Left colon (tissue), 2 donors: ENCODE measurements around the gene WFDC1. TPM values are rescaled to one million over a fixed set of nuclear protein-coding genes. Genes with fewer than 3 reads are reported as not detected.
"Not testable (repeated sequence)": the region's sequence is repeated elsewhere in the genome, so short reads cannot be mapped to it uniquely, and the experiment has no call there.

Experiments used
- ATAC-seq: fragments of 200-7000 bp; cut with Tn5 transposase; one replicate; pipeline ENCODE4 v1.9.1; 2020; ENCODE audit warnings: mild to moderate bottlenecking, moderate library complexity
- DNase-seq, 2 donors: peaks; one replicate each; pipeline ENCODE4 v3.0.0-alpha.2; 2020
- intact Hi-C, 2 donors: fragments of 100-400 bp; cut with DNase I in 1 of 2; cut with micrococcal nuclease in 1 of 2; formaldehyde crosslinking; loops; one replicate each; pipeline versions ENCODE4 v1.11.2 to v1.14.0; 2022; cut with DNase I, micrococcal nuclease
- total RNA-seq, 2 donors: library from RNA; stranded (reverse); fragmentation: NEBNext Ultra II Directional; extraction: Animal tissue kit (Norgen Biotek cat#: 25700); gene quantifications; one replicate each; pipeline ENCODE4 v1.2.1, GENCODE V29; 2021
- donor health status: DM: no; HTN: no; CAD: no.
- donor health status: DM: yes; HTN: yes; CAD: no.

Gene WFDC1
- total RNA-seq, 2 donors from 2014 or later: 4.3 to 12.3 TPM

- intact Hi-C loops: no loop called here
- peak; percentile 88 for ATAC-seq
Observed at GRCh38 chr16:84340325-84341040, 45.8 kb downstream of the WFDC1 start.

DNA sequence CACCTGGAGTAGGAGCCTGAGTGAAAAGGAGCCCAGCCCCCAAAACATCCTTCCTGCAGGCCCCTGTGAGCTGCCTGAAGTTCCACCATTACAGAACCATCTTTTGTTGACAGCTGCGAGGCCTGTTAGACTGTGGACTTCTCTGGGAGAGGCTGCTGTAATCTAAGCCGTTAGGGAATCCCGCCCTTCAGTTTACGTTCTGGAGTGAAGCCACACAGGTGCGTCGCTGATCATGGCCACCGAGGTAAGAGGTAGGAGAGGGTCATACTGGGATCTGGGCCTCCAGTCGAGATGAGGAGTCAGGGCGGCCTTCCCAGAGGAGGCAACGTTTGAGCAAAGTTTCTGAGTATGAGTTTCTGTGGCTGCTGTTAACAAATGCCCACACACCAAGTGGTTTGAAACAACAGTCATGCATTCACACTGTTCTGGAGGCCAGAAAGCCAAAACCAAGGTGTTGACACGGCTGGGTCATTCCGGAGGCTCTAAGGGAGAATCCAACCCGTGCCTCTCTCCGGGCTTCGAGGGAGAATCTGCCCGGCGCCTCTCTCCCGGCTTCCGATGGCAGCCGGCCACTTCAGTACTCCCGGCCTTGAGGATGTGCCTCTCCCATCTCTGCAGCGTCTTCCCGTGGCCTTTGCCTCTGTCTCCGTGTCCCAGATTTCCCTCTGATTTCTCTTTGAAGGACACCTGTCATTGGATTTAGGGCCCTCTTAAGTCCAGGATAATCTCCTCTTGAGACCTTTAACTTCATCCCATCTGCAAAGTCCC, 47.0 kb downstream of the WFDC1 start:
- intact Hi-C loops: no loop called here
- peak; percentile 77 to 81 for DNase-seq
- ATAC-seq: peak; percentile 87

More at GRCh38 chr16:84340325-84341040, 45.8 kb downstream of the WFDC1 start:
- DNase-seq: peak; percentile 83 to 91

GRCh38 chr16:84343800-84344199, 49.1 kb downstream of the WFDC1 start:
- DNase-seq, ATAC-seq, intact Hi-C loops: not testable (repeated sequence)

GRCh38 chr16:84344781-84345180, 50.1 kb downstream of the WFDC1 start:
- DNase-seq (no peak), ATAC-seq (no peak)
- intact Hi-C loops: no loop called here

DNA sequence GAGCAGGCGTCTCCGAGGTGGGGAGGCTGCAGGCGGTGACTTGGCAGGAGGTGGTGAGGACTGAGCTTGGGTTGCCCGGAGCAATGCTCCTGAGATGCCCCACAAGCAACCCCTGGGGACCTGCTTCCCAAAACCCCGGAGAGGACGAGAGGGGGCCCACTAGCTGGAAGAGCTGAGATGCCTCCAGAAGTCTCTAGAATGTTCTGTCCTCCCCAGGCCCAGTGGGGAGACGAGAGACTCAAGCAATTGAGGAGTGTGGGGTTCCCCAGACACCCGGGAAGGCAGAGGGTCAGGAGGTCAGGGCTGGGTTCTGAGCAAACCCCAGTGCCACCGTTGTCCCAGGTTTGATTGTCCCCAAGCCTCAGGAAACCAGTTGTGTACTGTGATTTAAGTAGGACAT, 52.5 kb downstream of the WFDC1 start:
- ATAC-seq: no peak
- no peak for DNase-seq
- intact Hi-C loops: no loop called here

GRCh38 chr16:84348386-84348888, 53.8 kb downstream of the WFDC1 start:
- DNase-seq: peak in 1 of 2 donors; percentile 61
- ATAC-seq: no peak
- intact Hi-C loops: no loop called here

- ATAC-seq: peak; percentile 91
- peak; percentile 72 to 83 for DNase-seq
- intact Hi-C loops: no loop called here
Observed at GRCh38 chr16:84349862-84350684, 55.4 kb downstream of the WFDC1 start.

GRCh38 chr16:84350685-84351400, 56.2 kb downstream of the WFDC1 start:
- DNase-seq (no peak), ATAC-seq (peak; percentile 10)
- intact Hi-C loops: no loop called here

- intact Hi-C loops: no loop called here
- DNase-seq: peak in 1 of 2 donors; percentile 64
- ATAC-seq: peak; percentile 49
Observed at GRCh38 chr16:84351630-84352029, 57.0 kb downstream of the WFDC1 start.

DNA sequence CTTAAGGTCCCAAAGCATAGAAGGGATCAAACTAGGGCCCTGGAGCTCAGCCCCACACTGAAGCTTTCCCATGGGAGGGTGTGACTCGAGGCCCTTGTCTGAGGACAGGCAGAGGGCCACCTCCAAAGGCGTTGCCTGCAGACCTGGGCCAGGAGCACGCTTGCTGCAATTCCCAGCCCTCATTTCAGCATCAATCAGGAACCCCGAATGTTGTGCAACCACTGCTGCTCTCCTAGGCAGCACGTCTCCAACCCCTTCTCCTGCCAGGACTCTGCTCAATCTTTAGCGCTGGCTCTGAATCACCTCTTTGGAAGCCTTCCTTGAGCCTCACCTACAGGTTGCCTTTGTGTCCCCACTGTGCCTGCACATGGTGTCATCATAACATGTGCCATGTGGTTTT, 59.6 kb downstream of the WFDC1 start:
- ATAC-seq (no peak), DNase-seq (peak in 1 of 2 donors; percentile 12)
- intact Hi-C loops: no loop called here

DNA sequence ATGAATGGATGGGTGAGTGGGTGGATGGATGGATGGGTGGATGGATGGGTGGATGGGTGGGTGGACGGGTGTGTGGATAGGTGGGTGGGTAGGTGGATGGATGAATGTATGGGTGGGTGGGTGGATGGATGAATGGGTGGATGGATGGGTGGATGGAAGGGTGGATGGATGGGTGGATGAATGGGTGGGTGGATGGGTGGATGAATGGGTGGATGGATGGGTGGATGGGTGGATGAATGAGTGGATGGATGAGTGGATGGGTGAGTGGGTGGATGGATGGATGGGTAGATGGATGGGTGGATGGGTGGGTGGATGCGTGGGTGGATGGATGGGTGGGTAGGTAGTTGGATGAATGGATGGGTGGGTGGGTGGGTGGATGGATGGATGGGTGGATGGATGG, 60.5 kb downstream of the WFDC1 start:
- no peak for ATAC-seq
- intact Hi-C loops: no loop called here
- no peak for DNase-seq

DNA sequence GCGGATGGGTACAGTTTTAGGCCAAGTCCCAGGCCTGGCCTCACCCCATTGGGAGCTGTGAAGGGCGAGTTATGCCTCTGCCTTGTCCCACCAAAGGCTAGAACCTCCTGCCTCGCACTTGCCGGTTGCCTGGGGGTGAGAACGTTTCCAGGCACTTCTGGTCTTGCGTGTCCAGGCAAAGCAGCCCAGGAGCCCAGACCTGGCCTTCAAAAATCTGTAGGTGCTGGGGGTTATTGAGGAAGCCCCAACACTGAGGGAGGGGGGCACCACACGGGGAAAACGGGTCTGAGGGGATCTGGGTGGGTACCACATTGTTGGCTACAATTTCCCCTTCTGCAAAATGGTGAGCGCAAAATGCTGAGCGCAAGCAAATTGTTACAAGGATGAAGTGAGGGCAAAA, 61.5 kb downstream of the WFDC1 start:
- intact Hi-C loops: no loop called here
- ATAC-seq: no peak
- DNase-seq: no peak

GRCh38 chr16:84356591-84357116, 62.0 kb downstream of the WFDC1 start:
- peak in 1 of 2 donors; percentile 49 for DNase-seq
- intact Hi-C loops: no loop called here
- peak; percentile 46 for ATAC-seq

- DNase-seq (no peak), ATAC-seq (no peak)
- intact Hi-C loops: no loop called here
Observed at GRCh38 chr16:84357191-84357651, 62.5 kb downstream of the WFDC1 start.

GRCh38 chr16:84358601-84359295, 64.1 kb downstream of the WFDC1 start:
- peak; percentile 76 for ATAC-seq
- peak in 1 of 2 donors; percentile 33 for DNase-seq

GRCh38 chr16:84359326-84359725, 64.6 kb downstream of the WFDC1 start:
- intact Hi-C loops: no loop called here
- ATAC-seq (no peak), DNase-seq (peak in 1 of 2 donors; percentile 22)

More at GRCh38 chr16:84358601-84359295, 64.1 kb downstream of the WFDC1 start:
- intact Hi-C loops: no loop called here

GRCh38 chr16:84360170-84360569, 65.5 kb downstream of the WFDC1 start:
- ATAC-seq (no peak), DNase-seq (peak in 1 of 2 donors; percentile 20)
- intact Hi-C loops: no loop called here

GRCh38 chr16:84360748-84361147, 66.1 kb downstream of the WFDC1 start:
- no peak for ATAC-seq
- intact Hi-C loops: no loop called here
- DNase-seq: no peak
